ENCODE measurements around the gene ARHGAP40.

Gene ARHGAP40

DNA sequence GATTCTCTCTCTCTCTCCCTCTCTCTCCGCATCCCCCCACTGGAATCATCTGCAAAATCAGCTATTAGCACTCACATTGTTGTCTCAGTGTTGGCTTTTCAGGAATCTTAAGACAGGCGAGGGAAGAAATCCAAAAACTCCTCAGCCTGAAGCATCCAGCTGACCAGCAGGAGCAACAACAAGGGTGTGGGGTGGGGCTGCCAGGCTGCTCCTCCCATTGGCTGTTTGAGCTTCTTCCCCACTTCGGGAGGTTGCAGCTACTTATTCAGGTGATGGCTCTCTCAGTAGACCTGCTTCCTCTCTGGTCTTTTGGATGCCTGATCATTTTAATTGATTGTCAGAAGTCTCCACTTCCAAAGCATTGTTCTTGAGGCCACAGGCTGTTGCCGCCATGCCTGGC, 98.5 kb downstream of the ARHGAP40 start:
- TF ChIP-seq, protein P1, sequence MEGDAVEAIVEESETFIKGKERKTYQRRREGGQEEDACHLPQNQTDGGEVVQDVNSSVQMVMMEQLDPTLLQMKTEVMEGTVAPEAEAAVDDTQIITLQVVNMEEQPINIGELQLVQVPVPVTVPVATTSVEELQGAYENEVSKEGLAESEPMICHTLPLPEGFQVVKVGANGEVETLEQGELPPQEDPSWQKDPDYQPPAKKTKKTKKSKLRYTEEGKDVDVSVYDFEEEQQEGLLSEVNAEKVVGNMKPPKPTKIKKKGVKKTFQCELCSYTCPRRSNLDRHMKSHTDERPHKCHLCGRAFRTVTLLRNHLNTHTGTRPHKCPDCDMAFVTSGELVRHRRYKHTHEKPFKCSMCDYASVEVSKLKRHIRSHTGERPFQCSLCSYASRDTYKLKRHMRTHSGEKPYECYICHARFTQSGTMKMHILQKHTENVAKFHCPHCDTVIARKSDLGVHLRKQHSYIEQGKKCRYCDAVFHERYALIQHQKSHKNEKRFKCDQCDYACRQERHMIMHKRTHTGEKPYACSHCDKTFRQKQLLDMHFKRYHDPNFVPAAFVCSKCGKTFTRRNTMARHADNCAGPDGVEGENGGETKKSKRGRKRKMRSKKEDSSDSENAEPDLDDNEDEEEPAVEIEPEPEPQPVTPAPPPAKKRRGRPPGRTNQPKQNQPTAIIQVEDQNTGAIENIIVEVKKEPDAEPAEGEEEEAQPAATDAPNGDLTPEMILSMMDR (IDR thresholded peaks at IDR 0.05; ENCODE audit: low read depth, low read length) = no peak
- H3K4me3 ChIP-seq (ENCODE audit: low read depth, low read length) = no peak overlapping the region

Measured in WI38 (cell line).